Astrocyte (in vitro differentiated cells and primary cell): ENCODE measurements around the gene MYO16.

ENCODE experiments used
- CTCF ChIP-seq: IDR thresholded peaks from 2 replicates; pipeline ENCODE4 v1.5.1; 2011; ENCODE audit warnings: low read depth, mild to moderate bottlenecking, inconsistent platforms, low read length, moderate library complexity; ENCODE audit not compliant: insufficient read depth
- EZH2 ChIP-seq: IDR thresholded peaks from 2 replicates; pipeline ENCODE4 v1.6.1; 2012; ENCODE audit warnings: mild to moderate bottlenecking, low read length, inconsistent platforms; ENCODE audit not compliant: insufficient read depth

GRCh38 chr13:109243311-109243951, 614.0 kb downstream of the MYO16 start:
- no peak for TF ChIP-seq CTCF
- TF ChIP-seq EZH2: no peak
